WERI-Rb-1 (cell line): ENCODE data around the gene CYSTM1.

Experiments
- DNase-seq: peaks from one replicate; pipeline ENCODE4 v3.0.0-alpha.2; 2020
- H3K27ac ChIP-seq: fragments of 250-450 bp; sonication (Bioruptor Pico); 2 replicates; pipeline ENCODE4 v1.5.1; 2020; ENCODE audit warnings: mild to moderate bottlenecking, moderate library complexity
- H3K27me3 ChIP-seq: fragments of 250-450 bp; sonication (Bioruptor Pico); 2 replicates; pipeline ENCODE4 v1.5.1; 2021; ENCODE audit warnings: mild to moderate bottlenecking, low read depth, moderate library complexity; ENCODE audit not compliant: insufficient read depth, severe bottlenecking
- H3K36me3 ChIP-seq: fragments of 250-450 bp; sonication (Bioruptor Pico); 2 replicates; pipeline ENCODE4 v1.5.1; 2020; ENCODE audit warnings: mild to moderate bottlenecking, moderate library complexity
- H3K4me3 ChIP-seq: 2 replicates; pipeline ENCODE4 v1.5.1; 2011; ENCODE audit warnings: low read depth, mild to moderate bottlenecking, control low read depth, low read length
- H3K9me3 ChIP-seq: fragments of 250-450 bp; sonication (Bioruptor Pico); 2 replicates; pipeline ENCODE4 v1.5.1; 2021; ENCODE audit warnings: mild to moderate bottlenecking, moderate library complexity; ENCODE audit not compliant: severe bottlenecking
- TF ChIP-seq, protein P1 (sequence below): IDR thresholded peaks from 2 replicates; pipeline ENCODE4 v1.5.1; 2011; ENCODE audit warnings: low read depth, mild to moderate bottlenecking, control low read depth, inconsistent platforms, low read length

The CYSTM1 gene

DNA sequence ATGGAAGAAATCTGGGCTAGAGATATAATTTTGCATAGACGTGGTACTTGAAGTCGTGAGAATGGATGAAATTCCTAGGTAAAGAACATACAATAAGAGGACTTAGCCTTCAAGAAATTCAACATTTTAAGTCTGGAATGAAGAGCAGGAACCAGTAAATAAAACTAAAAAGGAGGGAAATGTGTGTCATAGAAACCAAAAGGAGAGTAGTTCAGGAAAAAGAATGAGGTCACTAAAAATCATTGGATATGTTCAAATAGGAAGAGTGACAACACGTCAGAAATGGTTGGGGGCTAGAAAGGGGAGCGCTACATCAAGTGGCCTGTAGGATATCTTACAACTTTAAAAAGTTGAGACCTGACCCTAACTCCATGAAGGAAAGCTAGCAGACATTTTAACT lies 83.9 kb downstream of the CYSTM1 start:
- TF ChIP-seq, protein P1, sequence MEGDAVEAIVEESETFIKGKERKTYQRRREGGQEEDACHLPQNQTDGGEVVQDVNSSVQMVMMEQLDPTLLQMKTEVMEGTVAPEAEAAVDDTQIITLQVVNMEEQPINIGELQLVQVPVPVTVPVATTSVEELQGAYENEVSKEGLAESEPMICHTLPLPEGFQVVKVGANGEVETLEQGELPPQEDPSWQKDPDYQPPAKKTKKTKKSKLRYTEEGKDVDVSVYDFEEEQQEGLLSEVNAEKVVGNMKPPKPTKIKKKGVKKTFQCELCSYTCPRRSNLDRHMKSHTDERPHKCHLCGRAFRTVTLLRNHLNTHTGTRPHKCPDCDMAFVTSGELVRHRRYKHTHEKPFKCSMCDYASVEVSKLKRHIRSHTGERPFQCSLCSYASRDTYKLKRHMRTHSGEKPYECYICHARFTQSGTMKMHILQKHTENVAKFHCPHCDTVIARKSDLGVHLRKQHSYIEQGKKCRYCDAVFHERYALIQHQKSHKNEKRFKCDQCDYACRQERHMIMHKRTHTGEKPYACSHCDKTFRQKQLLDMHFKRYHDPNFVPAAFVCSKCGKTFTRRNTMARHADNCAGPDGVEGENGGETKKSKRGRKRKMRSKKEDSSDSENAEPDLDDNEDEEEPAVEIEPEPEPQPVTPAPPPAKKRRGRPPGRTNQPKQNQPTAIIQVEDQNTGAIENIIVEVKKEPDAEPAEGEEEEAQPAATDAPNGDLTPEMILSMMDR = no peak
- H3K9me3 ChIP-seq = no peaks in the 10 kb centered on the region
- no peak for DNase-seq
- H3K27me3 ChIP-seq = no peaks in the 10 kb centered on the region
- peaks cover 7% of the 10 kb centered on the region for H3K36me3 ChIP-seq
- no peak overlapping the region for H3K4me3 ChIP-seq
- no peak overlapping the region for H3K27ac ChIP-seq

DNA sequence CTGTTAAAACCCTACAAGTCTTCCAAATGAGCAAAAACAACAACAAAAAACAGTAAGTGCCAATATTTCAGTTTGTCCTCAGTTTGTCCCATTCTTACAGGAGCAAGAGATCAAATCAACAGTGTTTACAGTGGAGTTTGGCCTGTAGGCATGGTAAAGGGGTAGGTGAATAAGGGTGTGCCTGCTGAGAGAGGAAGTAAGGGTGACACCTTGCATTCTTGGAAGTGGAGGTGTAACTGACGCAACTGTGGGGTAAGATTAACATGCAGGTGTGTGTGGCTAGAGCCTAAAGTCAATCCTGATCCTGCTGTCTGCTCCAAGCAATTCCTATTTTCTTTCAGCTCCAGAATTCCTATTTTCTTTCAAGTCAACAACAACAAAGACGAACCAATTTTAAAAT lies 84.5 kb downstream of the CYSTM1 start:
- DNase-seq = no peak
- peaks cover 7% of the 10 kb centered on the region for H3K36me3 ChIP-seq
- H3K9me3 ChIP-seq = no peaks in the 10 kb centered on the region
- no peak overlapping the region for H3K27ac ChIP-seq
- H3K27me3 ChIP-seq = no peaks in the 10 kb centered on the region
- TF ChIP-seq, protein P1 = no peak
- H3K4me3 ChIP-seq = no peak overlapping the region

DNA sequence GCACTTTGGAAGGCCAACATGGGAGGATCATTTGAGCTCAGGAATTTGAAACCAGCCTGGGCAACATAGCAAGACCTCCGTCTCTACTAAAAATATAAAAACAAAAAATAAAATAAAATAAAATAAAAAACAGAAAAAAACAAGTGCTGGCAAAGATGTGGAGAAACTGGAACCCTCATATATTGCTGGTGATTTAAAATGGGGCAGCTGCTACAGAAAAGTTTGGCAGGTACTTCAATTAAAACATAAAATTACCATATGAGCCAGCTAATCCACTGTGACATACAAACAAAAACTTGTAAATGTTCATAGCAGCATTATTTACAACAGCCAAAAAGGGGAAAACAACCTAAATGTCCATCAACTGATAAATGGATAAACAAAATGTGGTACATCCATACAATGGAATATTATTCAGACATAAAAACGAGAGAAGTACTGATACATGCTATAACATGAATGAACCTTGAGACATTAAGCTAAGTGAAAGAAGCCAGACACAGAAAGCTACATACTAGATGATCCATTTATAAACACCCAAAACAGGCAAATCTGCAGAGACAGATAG lies 85.2 kb downstream of the CYSTM1 start:
- TF ChIP-seq, protein P1 = no peak
- DNase-seq = no peak
- no peaks in the 10 kb centered on the region for H3K27me3 ChIP-seq
- no peak overlapping the region for H3K27ac ChIP-seq
- H3K36me3 ChIP-seq = peaks cover 7% of the 10 kb centered on the region
- H3K9me3 ChIP-seq = no peaks in the 10 kb centered on the region
- no peak overlapping the region for H3K4me3 ChIP-seq

DNA sequence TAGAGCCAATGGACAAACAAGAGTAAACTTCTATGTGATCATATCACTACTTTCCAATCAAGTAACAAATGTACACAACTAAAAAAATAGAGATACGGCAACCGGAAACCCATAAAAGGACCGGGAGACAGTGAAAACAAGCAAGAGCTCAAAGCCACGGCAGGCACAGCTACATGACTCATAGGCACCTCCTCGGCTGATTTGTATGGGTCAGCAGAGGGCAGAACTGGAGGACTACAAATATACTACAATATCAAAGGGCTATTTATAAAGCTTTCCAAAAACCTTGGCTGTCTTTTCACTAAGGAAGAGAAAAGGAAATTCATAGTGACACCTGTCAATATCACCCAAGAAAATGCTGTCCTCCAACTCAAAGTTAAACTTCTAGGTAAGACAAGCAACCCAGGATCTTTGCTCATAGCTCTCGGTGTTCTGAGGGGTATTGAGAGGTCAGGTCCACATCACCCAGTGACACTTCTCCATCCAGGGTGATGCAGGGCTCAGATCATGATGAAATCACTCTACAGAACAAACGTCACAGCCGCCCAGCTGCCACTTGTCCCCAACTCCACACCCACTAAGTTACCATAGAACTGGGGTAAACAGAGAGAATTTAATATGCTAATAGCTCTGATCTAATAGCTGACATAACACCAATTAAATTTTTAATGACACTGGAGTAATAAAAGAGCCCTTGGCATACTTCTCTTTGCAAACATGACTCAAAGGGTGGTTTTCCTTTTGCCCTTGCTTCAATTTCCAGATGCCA lies 86.6 kb downstream of the CYSTM1 start:
- H3K9me3 ChIP-seq = no peaks in the 10 kb centered on the region
- no peak overlapping the region for H3K27ac ChIP-seq
- H3K36me3 ChIP-seq = peaks cover 7% of the 10 kb centered on the region
- H3K27me3 ChIP-seq = no peaks in the 10 kb centered on the region
- H3K4me3 ChIP-seq = no peak overlapping the region
- no peak for DNase-seq
- TF ChIP-seq, protein P1 = no peak

DNA sequence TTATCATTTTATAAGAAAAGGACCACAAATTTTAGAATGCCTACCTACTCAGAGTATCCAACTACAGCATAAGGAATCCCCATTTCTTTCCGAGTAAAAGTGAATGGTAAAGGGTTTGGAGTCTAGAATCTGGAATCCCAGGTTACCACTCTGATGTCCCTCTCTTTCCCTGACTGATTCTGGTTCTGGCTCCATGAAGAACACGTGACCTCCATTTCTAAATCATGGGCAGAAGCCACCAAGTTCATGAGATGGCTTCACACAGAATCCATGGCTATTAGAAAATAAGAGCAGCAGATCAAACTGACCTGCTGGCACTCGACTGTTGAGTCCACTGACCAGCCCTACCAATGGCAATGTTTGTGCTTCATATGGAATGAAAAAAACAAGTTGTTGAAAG lies 87.2 kb downstream of the CYSTM1 start:
- no peak overlapping the region for H3K4me3 ChIP-seq
- H3K36me3 ChIP-seq = peaks cover 7% of the 10 kb centered on the region
- H3K9me3 ChIP-seq = no peaks in the 10 kb centered on the region
- H3K27ac ChIP-seq = no peak overlapping the region
- H3K27me3 ChIP-seq = no peaks in the 10 kb centered on the region
- TF ChIP-seq, protein P1 = no peak
- DNase-seq = no peak
